Gastroesophageal sphincter (tissue), 3 donors: ENCODE data around the gene ATRN.

Source experiments
- CTCF ChIP-seq, 4 experiments: fragments of 200-600 bp in 2 of 4; fragments of 450-650 bp in 2 of 4; sonication (generic) in 1 of 4; IDR thresholded peaks; one replicate each; pipeline ENCODE4 v1.5.1; 2017 to 2019; ENCODE audit warnings: antibody characterized with exemption in 4 of 4, mild to moderate bottlenecking in 2 of 4, moderate library complexity in 2 of 4
- POLR2AphosphoS5 ChIP-seq: sonication (generic); formaldehyde crosslinking; IDR thresholded peaks from one replicate; pipeline ENCODE4 v1.6.1; 2017; ENCODE audit warnings: antibody characterized with exemption

- TF ChIP-seq CTCF (IDR thresholded peaks at IDR 0.05) (no peak), POLR2AphosphoS5 (no peak)
Observed at GRCh38 chr20:3592931-3593330, 122.1 kb downstream of the ATRN start.
